Measurements from ENCODE around the gene TMEM60. TPM values are rescaled to one million over a fixed set of nuclear protein-coding genes. Genes with fewer than 3 reads are reported as not detected.

TMEM60 gene, protein sequence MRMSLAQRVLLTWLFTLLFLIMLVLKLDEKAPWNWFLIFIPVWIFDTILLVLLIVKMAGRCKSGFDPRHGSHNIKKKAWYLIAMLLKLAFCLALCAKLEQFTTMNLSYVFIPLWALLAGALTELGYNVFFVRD
- total RNA-seq = 7.9 and 8.7 TPM in 2 replicates

GRCh38 chr7:77798394-77799077 lies at the start of gene TMEM60, which contains the start of gene PHTF2:
TMEM60 (minus strand) TSS chr7:77798434; CDS start chr7:77794373, 4,061 bp downstream.
PHTF2 (plus strand) TSS chr7:77798773.

Other genes starting within 250 kb of the TMEM60 start
- 14.2 and 24.5 TPM in 2 replicates for gene RSBN1L, start 102.0 kb downstream of the TMEM60 start, total RNA-seq
- 7.0 and 12.1 TPM in 2 replicates for gene PHTF2, start 339 bp upstream of the TMEM60 start, total RNA-seq